ENCODE results near the gene IFNAR2.
"Not testable (repeated sequence)": the region's sequence is repeated elsewhere in the genome, so short reads cannot be mapped to it uniquely, and the experiment has no call there.

IFNAR2 gene

DNA sequence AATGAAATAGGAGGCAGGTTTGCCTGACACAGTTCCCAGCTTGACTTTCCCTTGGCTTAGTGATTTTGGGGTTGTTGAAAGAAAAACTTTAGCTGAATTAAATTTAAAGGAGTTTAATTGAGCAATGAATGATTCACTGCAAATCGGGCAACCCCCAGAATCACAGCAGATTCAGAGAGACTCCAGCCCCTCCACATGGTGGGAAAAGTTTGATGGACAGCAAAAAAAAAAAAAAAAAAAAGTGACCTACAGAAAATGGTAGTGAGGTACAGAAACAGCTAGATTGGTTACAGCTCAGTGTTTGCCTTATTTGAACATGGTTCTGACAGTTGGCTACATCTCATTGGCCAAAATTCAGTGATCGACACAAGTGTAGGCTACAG lies 12.6 kb upstream of the IFNAR2 start:
- no peak for DNase-seq

GRCh38 chr21:33219300-33219699 lies 10.4 kb upstream of the IFNAR2 start:
- DNase-seq = no peak

DNA sequence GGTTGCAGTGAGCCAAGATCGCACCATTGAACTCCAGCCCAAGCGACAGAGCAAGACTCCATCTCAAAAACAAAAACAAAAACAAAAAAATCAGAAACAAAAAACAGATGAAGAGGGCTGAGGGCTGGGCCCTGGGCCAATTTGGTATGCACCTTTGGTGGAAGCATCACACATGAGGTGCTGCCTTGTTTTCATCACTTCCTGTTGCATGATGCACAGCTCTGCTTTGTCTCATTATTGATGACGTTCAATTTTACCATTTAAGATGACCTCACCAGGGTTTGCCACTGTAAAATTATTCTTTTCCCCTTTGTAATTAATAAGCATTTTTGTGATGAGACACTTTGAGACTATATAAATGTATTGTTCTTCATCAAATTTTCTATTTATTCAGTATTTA lies 9.8 kb upstream of the IFNAR2 start:
- no peak for DNase-seq

- not testable (repeated sequence) for DNase-seq
Measured at GRCh38 chr21:33225376-33225775, 4.4 kb upstream of the IFNAR2 start.

GRCh38 chr21:33228455-33228854 lies 1.3 kb upstream of the IFNAR2 start:
- no peak for DNase-seq

- peak; percentile 58 for DNase-seq
Measured at GRCh38 chr21:33229099-33229783, 497 bp upstream of the IFNAR2 start.

DNA sequence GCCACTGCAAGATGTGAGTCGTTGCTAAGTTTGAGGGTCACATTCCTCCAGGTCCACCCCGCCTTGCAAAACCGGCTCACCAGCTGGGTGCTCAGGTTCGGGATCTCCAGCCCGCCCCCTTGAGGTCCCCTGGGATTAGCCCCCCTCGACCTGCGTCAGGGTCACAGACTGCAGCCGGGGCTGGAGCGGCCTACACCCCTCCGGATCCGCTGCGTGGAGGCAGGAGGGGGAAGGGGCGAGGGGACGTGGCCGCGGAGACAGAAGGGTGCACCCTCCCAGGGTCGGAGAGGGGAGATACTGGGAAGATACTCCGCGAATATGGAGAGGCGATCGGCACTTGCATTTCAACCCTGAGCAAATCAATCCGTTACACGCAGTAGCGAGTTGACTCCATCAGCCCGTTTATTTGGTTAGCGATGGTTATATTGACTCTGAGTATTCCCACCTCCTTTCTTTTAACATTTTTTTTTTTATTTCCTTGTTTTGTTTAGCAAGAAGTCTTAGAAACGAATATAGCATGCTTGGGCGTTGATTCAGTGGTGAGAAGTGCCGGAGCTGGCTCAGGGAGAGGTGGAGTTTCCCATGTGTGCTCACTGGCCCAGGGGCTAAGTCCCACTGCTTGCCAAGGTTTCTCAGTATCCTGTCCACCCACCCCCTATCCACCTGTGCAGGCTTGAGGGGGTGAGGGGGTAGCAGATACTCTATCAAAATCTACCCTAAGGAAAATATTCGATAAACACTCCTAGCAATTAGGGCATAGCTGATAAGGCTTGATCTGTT lies 997 bp downstream of the IFNAR2 start:
- DNase-seq = no peak

DNA sequence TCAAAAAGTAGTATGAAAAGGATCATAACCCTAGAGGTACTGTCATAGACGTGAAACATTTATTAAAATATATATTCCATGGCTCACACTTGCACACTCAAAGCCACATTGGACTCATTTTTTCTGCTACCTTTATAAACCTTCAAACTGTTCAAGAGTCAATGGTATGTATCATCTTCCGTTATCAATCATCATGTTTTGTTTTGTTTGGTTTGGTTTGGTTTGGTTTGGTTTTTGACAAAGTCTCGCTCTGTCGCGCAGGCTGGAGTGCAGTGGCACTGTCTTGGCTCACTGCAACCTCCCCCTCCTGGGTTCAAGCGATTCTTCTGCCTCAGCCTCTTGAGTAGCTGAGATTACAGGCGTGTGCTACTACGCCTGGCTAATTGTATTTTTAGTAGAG lies 1.8 kb downstream of the IFNAR2 start:
- no peak for DNase-seq

DNA sequence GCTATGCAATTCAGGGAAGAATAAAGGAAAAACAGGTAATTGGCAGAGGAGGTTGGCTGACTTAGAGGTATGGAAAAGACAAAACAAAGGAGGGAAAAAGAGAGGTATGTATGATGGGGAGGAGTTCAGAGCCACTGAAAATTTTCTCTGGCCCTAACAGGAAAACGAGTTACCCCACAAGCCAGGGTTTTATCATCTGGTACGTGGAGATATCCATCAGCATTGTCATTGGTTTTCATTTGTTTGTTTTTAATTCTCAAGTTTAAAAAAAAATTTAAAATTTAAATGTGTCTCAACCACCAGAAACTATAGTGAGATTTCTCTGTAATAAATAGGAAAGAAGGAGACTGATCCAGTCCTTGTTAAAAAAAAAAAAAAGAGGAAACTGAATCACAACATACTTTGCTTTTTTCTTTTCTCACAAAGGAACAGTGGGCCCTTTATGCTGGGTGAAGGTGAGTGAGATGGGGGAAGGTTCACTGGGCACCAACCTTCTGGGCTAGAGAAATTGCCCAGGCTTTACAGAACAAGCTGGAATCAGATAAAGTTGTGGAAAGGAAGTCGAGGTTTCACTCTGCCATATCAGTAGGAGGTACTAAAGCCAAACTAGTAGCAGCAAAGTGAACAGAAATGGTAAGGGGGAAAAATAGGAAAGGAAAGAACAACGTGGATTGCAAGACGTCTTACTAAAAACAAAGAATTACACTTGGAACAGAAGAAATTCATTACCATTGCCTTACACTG lies 2.7 kb downstream of the IFNAR2 start:
- DNase-seq = no peak

DNA sequence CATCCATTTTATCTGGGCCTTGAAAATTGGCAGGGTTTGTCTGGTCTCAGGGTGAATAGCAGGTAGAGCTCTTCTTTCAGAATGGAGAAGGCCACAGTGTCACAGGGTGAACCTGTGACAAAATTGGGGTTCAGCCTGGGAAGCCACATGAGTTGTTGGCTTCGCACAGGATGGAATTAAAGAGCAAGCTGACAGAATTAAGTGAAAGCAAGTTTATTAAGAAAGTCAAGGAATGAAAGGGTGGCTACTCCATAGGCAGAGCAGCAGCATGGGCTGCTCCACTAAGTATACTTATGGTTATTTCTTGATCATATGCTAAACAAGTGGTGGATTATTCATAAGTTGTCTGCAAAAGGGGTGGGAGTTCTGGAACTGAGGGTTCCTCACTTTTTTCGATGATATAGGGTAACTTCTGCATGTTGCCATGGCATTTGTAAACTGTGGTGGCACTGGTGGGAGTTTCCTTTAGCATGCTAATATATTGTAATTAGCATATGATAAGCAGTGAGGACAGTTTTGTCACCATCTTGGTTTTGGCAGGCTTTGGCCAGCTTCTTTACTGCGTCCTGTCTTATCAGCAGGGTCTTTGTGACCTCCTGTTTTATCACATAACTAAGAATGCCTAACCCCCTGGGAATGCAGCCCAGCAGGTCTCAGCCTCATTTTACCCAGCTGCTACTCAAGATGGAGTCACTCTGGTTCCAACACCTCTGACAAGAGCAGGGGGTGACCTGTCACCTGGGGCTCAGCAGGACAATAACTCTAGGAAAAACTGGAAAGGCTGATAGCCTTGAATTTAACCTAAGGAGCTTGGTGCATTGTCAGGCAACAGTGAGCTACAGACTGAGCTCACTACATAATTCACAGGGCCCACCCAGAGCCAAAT lies 5.1 kb downstream of the IFNAR2 start:
- no peak for DNase-seq

DNA sequence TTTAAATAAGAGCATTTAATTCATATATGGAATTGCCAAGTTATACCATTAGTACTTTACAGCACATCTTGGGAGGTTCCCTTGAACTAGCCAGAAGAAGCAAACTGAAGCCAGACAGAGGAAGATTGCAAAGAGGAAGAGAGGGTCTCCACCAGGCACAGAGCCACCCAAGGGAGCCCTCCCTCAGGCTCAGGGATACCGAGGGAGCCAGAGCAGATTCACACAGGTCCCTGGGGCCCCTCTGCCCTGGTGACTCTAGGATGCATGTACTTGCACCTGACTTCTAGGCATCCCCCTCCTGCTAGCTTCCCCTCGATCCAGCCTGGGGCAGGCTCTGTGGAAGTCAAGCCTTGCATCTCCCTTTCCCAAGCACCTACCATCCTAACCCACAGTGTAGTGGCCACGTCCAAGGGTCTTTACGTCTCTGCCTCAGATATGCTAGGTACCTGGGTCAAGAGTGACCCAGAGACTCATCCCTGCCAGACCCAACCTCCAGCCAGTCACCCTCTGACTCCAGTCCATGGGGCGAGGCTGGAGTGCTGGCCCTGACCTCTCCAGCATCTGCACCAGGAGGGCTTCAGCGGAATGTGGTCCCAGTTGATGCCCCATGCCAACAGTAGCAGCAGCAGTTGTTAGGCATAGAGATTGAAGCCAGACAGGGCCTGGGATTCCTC lies 6.4 kb downstream of the IFNAR2 start:
- DNase-seq = no peak

DNA sequence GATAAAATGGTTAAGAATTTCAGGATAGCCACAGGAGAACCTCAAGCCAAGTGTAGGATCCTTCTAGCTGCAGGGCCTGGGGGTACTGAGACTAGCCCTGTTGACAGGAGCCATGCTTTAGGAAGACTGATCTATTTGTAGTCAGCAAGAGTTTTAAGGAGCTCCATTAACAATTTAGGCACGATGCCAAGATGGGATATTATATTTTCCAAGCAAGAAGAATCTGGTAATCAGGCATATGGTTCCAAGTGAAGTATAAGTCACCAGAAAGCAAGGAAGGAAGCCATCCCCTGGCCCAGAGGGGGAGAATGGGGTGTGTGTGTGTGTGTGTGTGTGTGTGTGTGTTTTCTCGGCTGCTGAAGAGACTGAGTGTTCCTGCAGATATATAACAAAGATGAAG lies 7.0 kb downstream of the IFNAR2 start:
- no peak for DNase-seq

DNA sequence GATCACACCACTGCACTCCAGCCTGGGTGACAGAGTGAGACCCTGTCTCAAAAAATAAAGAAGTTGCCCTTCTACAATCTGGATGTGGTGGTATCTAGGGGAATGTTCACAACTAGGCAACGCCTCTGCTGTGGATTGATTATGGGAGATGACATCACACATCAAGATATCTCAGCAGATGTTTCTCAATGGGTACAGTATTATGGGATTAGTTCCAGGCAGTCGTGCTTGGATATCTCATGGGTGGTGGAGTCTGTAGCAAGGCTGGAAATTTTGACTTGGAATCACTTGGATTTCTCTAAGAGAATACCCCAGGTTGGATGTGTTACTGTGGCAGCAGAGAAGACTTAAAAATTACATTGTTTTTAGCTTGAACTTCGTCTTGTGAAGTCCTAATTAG lies 7.7 kb downstream of the IFNAR2 start:
- DNase-seq = no peak

DNA sequence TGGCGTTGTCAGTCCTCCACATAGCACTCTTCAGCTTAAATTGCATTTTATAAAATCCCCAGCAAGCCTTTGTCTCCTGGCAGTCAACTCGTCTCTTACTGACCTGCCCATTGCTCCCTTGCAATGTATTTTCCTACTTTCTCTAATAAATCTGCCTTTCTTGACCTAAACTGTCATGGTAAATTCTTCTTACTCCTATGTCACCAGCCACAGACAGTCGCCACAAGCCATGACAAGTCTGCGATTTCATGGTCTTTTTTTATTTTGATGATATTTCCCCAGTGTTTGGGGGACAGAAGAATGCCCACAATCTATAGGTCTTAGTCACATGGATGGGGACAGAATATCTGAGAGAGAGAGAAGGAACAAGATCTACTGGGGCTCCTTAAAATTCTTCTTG lies 8.4 kb downstream of the IFNAR2 start:
- DNase-seq = no peak

- no peak for DNase-seq
Measured at GRCh38 chr21:33238565-33239255, 9.0 kb downstream of the IFNAR2 start.

DNA sequence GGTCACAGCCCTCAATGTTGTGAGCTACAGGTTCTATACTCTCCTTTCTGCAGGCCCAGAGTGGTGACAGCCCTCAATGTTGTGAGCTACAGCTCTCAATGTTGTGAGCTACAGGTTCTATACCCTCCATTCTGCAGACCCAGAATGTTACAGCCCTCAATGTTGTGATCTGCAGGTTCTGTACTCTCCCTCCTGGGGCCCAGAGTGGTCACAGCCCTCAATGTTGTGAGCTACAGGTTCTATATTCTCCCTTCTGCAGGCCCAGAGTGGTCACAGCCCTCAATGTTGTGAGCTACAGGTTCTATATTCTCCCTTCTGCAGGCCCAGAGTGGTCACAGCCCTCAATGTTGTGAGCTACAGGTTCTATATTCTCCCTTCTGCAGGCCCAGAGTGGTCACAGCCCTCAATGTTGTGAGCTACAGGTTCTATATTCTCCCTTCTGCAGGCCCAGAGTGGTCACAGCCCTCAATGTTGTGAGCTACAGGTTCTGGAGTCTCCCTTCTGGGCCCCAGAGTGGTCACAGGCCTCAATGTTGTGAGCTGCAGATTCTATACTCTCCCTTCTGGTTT lies 9.9 kb downstream of the IFNAR2 start:
- not testable (repeated sequence) for DNase-seq

- DNase-seq = no peak
Measured at GRCh38 chr21:33240404-33240803, 10.7 kb downstream of the IFNAR2 start.

GRCh38 chr21:33241846-33242245 lies 12.1 kb downstream of the IFNAR2 start:
- DNase-seq = no peak

- not testable (repeated sequence) for DNase-seq
Measured at GRCh38 chr21:33242846-33243245, 13.1 kb downstream of the IFNAR2 start.

DNA sequence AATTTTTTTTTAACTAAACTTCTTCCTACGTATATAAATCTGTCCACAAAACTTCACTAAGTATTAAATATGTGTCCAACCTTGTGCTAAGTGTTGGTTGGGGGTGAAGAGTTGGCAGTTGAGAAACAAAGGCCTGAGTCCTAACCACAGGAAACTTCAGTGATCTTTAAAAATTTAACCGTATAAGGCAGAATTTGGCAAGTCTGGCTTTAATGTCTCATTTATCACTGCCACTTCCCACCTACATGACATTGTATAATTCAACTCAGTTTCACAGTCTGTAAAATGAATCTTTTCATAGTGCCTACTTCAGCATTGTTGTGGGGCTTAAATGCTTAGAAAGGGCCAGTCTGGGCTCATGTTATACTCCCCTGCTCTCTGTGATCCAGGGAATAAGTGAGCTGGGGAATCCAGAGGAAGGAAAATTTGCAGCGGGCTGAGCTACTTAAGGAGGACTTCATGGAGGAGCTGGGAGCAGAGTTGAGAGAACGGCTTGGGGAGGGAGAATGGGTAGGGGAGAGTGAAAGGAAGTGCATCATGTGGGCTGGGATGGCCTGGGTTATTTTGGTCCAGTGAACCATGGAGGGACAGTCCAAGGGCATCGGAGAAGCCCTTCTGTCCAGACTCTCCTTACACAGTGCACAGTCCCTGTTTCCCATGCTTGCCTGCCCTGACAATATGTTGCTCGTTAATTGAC lies 14.5 kb downstream of the IFNAR2 start:
- DNase-seq = no peak

GRCh38 chr21:33244779-33245105 lies 15.0 kb downstream of the IFNAR2 start:
- no peak for DNase-seq
